Measurements from ENCODE around the gene CACNA1A. TPM values are rescaled to one million over a fixed set of nuclear protein-coding genes. Genes with fewer than 3 reads are reported as not detected.

The CACNA1A gene
- polyA plus RNA-seq, 2 of the 4 experiments (the other 2 are of a cell fraction) = 0.27 to 0.71 TPM

DNA sequence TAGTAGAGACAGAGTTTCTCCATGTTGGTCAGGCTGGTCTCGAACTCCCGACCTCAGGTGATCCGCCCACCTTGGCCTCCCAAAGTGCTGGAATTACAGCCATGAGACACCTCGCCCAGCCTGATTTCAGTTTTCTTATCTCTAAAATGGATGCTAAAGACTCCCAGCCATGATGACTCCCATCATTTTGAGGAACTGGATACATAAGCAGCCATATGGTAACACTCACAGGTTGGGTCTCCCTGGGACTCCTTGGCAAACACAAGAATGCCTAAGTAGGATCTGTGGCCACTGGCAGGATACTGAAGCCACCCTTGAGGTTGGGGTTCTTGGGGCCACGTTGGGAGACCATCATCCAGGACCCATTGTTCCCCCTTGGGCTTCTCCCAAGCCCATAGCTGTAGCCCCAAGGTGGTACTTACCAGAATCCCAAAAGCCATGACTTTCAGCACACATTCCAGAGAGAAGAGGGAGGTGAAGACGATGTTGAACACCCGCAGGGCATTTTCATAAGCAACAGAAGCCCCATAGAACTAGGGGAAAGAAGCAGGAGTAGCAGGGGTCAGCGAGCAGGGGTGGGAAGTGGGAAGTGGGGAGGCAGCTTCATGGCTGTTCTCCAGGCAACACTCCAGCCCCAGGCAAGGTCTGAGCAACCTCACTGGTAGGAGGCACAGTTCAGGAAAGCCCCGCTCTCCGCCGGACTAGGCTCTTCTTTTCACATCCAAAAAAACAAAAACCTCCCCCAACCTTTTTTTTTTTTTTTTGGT lies 253.5 kb downstream of the CACNA1A start:
- no peak overlapping the region for H3K4me2 ChIP-seq
- ChIA-PET POLR2A (interaction anchor here (0.7 kb wide), 1 partner anchor 9 kb away, joined by 7 read pairs; no protein-coding TSS in a partner anchor), CTCF (interaction anchor here (3.2 kb wide), 1 partner anchor 10 kb away, joined by 10 read pairs; no protein-coding TSS in a partner anchor)
- 72% methylated on average over 10 of the region's 11 CpGs for WGBS (ENCODE audit: missing lambda C conversion rate)
- H3K4me3 ChIP-seq = no peak overlapping the region
- DNase-seq (ENCODE audit: low read depth in 1 of 2, low spot score in 1 of 2) (no peak), ATAC-seq (no peak), FAIRE-seq (no peak)
- H3K27ac ChIP-seq = no peak overlapping the region
- H3K9me3 ChIP-seq = peaks cover 5% of the 10 kb centered on the region; the same call in 2 of the 3 replicates
- TF ChIP-seq HOXA7 (CRISPR knock-in tag; IDR thresholded peaks at IDR 0.05) (no peak), TFCP2L1 (CRISPR knock-in tag; IDR thresholded peaks at IDR 0.05) (no peak), SMC3 (IDR thresholded peaks at IDR 0.05) (no peak), CHD4 (IDR thresholded peaks at IDR 0.05; ENCODE audit: borderline replicate concordance) (no peak), MYC (IDR thresholded peaks at IDR 0.05; ENCODE audit: borderline replicate concordance, low read length) (no peak), EHF (CRISPR knock-in tag; IDR thresholded peaks at IDR 0.05) (no peak), EP300 (IDR thresholded peaks at IDR 0.05) (no peak), KDM5A (IDR thresholded peaks at IDR 0.05) (no peak), CBX2 (IDR thresholded peaks at IDR 0.05; ENCODE audit: borderline replicate concordance, low read depth) (no peak), MAFK (IDR thresholded peaks at IDR 0.05; ENCODE audit: partially characterized antibody) (no peak), HOXB5 (CRISPR knock-in tag; IDR thresholded peaks at IDR 0.05) (no peak)
- TF ChIP-seq, protein P1, sequence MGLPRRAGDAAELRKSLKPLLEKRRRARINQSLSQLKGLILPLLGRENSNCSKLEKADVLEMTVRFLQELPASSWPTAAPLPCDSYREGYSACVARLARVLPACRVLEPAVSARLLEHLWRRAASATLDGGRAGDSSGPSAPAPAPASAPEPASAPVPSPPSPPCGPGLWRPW (IDR thresholded peaks at IDR 0.05) = no peak
- TF ChIP-seq, protein P2, sequence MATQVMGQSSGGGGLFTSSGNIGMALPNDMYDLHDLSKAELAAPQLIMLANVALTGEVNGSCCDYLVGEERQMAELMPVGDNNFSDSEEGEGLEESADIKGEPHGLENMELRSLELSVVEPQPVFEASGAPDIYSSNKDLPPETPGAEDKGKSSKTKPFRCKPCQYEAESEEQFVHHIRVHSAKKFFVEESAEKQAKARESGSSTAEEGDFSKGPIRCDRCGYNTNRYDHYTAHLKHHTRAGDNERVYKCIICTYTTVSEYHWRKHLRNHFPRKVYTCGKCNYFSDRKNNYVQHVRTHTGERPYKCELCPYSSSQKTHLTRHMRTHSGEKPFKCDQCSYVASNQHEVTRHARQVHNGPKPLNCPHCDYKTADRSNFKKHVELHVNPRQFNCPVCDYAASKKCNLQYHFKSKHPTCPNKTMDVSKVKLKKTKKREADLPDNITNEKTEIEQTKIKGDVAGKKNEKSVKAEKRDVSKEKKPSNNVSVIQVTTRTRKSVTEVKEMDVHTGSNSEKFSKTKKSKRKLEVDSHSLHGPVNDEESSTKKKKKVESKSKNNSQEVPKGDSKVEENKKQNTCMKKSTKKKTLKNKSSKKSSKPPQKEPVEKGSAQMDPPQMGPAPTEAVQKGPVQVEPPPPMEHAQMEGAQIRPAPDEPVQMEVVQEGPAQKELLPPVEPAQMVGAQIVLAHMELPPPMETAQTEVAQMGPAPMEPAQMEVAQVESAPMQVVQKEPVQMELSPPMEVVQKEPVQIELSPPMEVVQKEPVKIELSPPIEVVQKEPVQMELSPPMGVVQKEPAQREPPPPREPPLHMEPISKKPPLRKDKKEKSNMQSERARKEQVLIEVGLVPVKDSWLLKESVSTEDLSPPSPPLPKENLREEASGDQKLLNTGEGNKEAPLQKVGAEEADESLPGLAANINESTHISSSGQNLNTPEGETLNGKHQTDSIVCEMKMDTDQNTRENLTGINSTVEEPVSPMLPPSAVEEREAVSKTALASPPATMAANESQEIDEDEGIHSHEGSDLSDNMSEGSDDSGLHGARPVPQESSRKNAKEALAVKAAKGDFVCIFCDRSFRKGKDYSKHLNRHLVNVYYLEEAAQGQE (IDR thresholded peaks at IDR 0.05) = no peak
- TF ChIP-seq, protein P3, sequence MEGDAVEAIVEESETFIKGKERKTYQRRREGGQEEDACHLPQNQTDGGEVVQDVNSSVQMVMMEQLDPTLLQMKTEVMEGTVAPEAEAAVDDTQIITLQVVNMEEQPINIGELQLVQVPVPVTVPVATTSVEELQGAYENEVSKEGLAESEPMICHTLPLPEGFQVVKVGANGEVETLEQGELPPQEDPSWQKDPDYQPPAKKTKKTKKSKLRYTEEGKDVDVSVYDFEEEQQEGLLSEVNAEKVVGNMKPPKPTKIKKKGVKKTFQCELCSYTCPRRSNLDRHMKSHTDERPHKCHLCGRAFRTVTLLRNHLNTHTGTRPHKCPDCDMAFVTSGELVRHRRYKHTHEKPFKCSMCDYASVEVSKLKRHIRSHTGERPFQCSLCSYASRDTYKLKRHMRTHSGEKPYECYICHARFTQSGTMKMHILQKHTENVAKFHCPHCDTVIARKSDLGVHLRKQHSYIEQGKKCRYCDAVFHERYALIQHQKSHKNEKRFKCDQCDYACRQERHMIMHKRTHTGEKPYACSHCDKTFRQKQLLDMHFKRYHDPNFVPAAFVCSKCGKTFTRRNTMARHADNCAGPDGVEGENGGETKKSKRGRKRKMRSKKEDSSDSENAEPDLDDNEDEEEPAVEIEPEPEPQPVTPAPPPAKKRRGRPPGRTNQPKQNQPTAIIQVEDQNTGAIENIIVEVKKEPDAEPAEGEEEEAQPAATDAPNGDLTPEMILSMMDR (IDR thresholded peaks at IDR 0.05) = no peak
- TF ChIP-seq, protein P4, sequence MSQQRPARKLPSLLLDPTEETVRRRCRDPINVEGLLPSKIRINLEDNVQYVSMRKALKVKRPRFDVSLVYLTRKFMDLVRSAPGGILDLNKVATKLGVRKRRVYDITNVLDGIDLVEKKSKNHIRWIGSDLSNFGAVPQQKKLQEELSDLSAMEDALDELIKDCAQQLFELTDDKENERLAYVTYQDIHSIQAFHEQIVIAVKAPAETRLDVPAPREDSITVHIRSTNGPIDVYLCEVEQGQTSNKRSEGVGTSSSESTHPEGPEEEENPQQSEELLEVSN (IDR thresholded peaks at IDR 0.05; ENCODE audit: borderline replicate concordance, low read depth) = no peak
- no peaks in the 10 kb centered on the region for H3K4me1 ChIP-seq

DNA sequence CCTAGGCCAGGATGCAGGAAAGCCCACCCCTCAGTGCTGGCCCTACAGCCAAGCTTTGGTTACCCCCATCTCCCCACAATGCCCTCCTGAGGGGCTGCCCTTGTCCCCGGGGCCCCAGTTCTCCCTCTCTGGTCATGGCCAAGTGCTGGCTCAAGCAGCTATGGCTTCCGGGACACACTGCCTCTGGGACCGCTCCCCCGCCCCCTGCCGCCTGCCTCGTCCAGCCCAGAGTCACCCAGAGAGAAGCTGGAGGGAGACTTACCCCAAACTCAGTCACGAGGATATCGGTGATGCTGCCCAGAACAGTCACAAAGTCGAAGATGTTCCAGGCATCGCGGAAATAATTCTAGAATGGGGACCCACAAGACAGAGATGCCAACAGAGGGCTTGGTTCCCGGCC lies 261.4 kb downstream of the CACNA1A start:
- ATAC-seq (no peak), FAIRE-seq (no peak), DNase-seq (ENCODE audit: low read depth in 1 of 2, low spot score in 1 of 2) (no peak)
- WGBS (ENCODE audit: missing lambda C conversion rate) = 78% methylated on average over 8 of the region's 12 CpGs
- TF ChIP-seq, protein P2 (IDR thresholded peaks at IDR 0.05) = no peak
- TF ChIP-seq TP53 (CRISPR knock-in tag; IDR thresholded peaks at IDR 0.05) (no peak), GATA3 (IDR thresholded peaks at IDR 0.05; ENCODE audit: borderline replicate concordance) (no peak), POLR2A (IDR thresholded peaks at IDR 0.05; ENCODE audit: low read length) (no peak), HOXB13 (CRISPR knock-in tag; IDR thresholded peaks at IDR 0.05; ENCODE audit: low read depth) (no peak), MAZ (IDR thresholded peaks at IDR 0.05; ENCODE audit: borderline replicate concordance, low read depth, low read length) (no peak), ESRRA (IDR thresholded peaks at IDR 0.05; ENCODE audit: borderline replicate concordance, low read length) (no peak), MYC (IDR thresholded peaks at IDR 0.05; ENCODE audit: borderline replicate concordance, low read length) (no peak)
- TF ChIP-seq, protein P3 (IDR thresholded peaks at IDR 0.05) = no peak
- Histone ChIP-seq H3K4me3 (no peak overlapping the region), H3K9me3 (no peaks in the 10 kb centered on the region), H3K4me1 (no peaks in the 10 kb centered on the region), H3K27ac (no peak overlapping the region), H3K4me2 (no peak overlapping the region)
- CTCF ChIA-PET = interaction anchor here (0.9 to 1.1 kb wide), 3 partner anchors 8 to 280 kb away, joined by 3 read pairs; no protein-coding TSS in a partner anchor
- POLR2A ChIA-PET = no interaction called here
